GM12873 (cell line): Measurements from ENCODE around the gene TCEA2.

ENCODE experiments used
- TF ChIP-seq, protein P1 (sequence below): IDR thresholded peaks from 2 replicates; pipeline ENCODE4 v1.5.1; 2012; ENCODE audit warnings: low read depth, mild to moderate bottlenecking, moderate library complexity, low read length, control low read depth; ENCODE audit not compliant: insufficient read depth; ENCODE audit errors: missing control alignments

TCEA2 gene

GRCh38 chr20:64065062-64065973 lies 2.3 kb downstream of the TCEA2 start:
- TF ChIP-seq, protein P1, sequence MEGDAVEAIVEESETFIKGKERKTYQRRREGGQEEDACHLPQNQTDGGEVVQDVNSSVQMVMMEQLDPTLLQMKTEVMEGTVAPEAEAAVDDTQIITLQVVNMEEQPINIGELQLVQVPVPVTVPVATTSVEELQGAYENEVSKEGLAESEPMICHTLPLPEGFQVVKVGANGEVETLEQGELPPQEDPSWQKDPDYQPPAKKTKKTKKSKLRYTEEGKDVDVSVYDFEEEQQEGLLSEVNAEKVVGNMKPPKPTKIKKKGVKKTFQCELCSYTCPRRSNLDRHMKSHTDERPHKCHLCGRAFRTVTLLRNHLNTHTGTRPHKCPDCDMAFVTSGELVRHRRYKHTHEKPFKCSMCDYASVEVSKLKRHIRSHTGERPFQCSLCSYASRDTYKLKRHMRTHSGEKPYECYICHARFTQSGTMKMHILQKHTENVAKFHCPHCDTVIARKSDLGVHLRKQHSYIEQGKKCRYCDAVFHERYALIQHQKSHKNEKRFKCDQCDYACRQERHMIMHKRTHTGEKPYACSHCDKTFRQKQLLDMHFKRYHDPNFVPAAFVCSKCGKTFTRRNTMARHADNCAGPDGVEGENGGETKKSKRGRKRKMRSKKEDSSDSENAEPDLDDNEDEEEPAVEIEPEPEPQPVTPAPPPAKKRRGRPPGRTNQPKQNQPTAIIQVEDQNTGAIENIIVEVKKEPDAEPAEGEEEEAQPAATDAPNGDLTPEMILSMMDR = no peak

GRCh38 chr20:64065974-64066343 lies 3.0 kb downstream of the TCEA2 start:
- TF ChIP-seq, protein P1 = no peak

- TF ChIP-seq, protein P1 = no peak
Observed at GRCh38 chr20:64067005-64067632, 4.1 kb downstream of the TCEA2 start.

DNA sequence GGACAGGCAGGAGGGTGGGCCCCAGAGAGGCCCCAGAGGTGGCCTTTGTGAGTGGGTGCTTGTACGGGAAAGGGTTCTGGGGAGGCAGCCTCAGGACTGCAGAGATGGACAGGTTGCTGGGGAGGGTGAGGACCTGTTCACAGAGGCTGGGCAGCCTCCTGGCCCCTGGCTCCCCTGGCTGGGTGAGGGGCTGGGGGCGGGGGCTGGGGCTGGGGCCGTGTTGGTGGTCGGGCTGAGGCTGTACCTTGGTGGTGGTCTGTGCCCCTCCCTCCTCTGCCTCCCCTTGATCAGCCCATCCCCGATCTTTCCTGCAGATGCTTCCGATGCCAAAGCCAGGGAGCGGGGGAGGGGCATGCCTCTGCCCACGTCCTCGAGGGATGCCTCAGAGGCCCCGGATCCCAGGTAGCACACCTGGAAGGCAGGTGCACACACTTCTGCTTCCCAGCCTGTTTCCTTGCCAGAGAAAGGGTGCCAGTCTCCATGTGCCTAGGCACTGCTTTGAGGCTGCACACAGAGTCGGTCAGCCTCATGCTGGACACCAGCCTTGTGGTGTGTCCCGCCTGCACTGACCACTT lies 4.8 kb downstream of the TCEA2 start:
- TF ChIP-seq, protein P1 = no peak

- TF ChIP-seq, protein P1 = no peak
Observed at GRCh38 chr20:64068386-64069208, 5.6 kb downstream of the TCEA2 start.

- TF ChIP-seq, protein P1 = no peak
Observed at GRCh38 chr20:64069209-64069613, 6.2 kb downstream of the TCEA2 start.

GRCh38 chr20:64069614-64070243 lies 6.7 kb downstream of the TCEA2 start:
- TF ChIP-seq, protein P1 = peak; percentile 86
